Neural cell (in vitro differentiated cells): ENCODE measurements around the gene CAMKMT.

Experiments used
- EP300 ChIP-seq: fragments of 450-650 bp; conservative IDR thresholded peaks from 2 replicates; pipeline ENCODE4 v1.6.1; 2014; ENCODE audit warnings: antibody characterized with exemption, mild to moderate bottlenecking, moderate library complexity; ENCODE audit not compliant: poor library complexity, severe bottlenecking
- EZH2 ChIP-seq: fragments of 200-600, 300-800 bp; shearing (Covaris generic), sonication (generic); IDR thresholded peaks from 2 replicates; pipeline ENCODE4 v1.6.1; 2014; ENCODE audit warnings: antibody characterized with exemption, low read length, borderline replicate concordance, mild to moderate bottlenecking; ENCODE audit not compliant: insufficient read depth, poor library complexity, severe bottlenecking
- MXI1 ChIP-seq: fragments of 450-650 bp; conservative IDR thresholded peaks from 2 replicates; pipeline ENCODE4 v1.6.1; 2014; ENCODE audit warnings: antibody characterized with exemption, mild to moderate bottlenecking; ENCODE audit not compliant: poor library complexity, severe bottlenecking
- POLR2AphosphoS5 ChIP-seq: IDR thresholded peaks from 2 replicates; pipeline ENCODE4 v1.6.1; 2012
- RAD21 ChIP-seq: fragments of 450-650 bp; conservative IDR thresholded peaks from 2 replicates; pipeline ENCODE4 v1.6.1; 2014; ENCODE audit warnings: antibody characterized with exemption, mild to moderate bottlenecking, moderate library complexity
- TAF1 ChIP-seq: IDR thresholded peaks from 2 replicates; pipeline ENCODE4 v1.6.1; 2012; ENCODE audit warnings: low read depth
- TF ChIP-seq, protein P1 (sequence below): fragments of 450-650 bp; IDR thresholded peaks from 2 replicates; pipeline ENCODE4 v1.5.1; 2014; ENCODE audit warnings: antibody characterized with exemption, mild to moderate bottlenecking, moderate library complexity; ENCODE audit not compliant: poor library complexity, severe bottlenecking
- TF ChIP-seq, protein P2 (sequence below): IDR thresholded peaks from 2 replicates; pipeline ENCODE4 v1.6.1; 2012; ENCODE audit warnings: borderline replicate concordance

DNA sequence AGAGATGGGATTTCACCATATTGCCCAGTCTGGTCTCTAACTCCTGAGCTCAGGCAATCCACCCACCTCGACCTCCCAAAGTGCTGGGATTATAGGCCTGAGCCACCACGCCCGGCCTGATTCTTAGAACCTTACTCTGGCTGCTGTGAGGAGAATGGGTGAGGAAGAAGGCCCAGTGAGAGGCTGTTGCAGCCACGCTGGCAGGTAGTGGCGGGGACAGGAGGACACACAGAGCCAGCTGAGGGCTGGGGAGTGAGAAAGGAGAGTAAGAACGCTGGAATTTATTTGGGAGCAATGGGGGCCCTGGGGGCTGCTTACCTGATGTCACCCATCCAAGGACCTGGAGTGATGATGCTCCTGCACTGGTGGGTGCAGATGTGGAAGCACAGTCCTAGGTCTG lies 425.9 kb downstream of the CAMKMT start:
- TF ChIP-seq EP300 (no peak), POLR2AphosphoS5 (no peak), EZH2 (no peak), TAF1 (no peak), RAD21 (no peak), MXI1 (no peak)
- TF ChIP-seq, protein P1, sequence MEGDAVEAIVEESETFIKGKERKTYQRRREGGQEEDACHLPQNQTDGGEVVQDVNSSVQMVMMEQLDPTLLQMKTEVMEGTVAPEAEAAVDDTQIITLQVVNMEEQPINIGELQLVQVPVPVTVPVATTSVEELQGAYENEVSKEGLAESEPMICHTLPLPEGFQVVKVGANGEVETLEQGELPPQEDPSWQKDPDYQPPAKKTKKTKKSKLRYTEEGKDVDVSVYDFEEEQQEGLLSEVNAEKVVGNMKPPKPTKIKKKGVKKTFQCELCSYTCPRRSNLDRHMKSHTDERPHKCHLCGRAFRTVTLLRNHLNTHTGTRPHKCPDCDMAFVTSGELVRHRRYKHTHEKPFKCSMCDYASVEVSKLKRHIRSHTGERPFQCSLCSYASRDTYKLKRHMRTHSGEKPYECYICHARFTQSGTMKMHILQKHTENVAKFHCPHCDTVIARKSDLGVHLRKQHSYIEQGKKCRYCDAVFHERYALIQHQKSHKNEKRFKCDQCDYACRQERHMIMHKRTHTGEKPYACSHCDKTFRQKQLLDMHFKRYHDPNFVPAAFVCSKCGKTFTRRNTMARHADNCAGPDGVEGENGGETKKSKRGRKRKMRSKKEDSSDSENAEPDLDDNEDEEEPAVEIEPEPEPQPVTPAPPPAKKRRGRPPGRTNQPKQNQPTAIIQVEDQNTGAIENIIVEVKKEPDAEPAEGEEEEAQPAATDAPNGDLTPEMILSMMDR: no peak
- TF ChIP-seq, protein P2, sequence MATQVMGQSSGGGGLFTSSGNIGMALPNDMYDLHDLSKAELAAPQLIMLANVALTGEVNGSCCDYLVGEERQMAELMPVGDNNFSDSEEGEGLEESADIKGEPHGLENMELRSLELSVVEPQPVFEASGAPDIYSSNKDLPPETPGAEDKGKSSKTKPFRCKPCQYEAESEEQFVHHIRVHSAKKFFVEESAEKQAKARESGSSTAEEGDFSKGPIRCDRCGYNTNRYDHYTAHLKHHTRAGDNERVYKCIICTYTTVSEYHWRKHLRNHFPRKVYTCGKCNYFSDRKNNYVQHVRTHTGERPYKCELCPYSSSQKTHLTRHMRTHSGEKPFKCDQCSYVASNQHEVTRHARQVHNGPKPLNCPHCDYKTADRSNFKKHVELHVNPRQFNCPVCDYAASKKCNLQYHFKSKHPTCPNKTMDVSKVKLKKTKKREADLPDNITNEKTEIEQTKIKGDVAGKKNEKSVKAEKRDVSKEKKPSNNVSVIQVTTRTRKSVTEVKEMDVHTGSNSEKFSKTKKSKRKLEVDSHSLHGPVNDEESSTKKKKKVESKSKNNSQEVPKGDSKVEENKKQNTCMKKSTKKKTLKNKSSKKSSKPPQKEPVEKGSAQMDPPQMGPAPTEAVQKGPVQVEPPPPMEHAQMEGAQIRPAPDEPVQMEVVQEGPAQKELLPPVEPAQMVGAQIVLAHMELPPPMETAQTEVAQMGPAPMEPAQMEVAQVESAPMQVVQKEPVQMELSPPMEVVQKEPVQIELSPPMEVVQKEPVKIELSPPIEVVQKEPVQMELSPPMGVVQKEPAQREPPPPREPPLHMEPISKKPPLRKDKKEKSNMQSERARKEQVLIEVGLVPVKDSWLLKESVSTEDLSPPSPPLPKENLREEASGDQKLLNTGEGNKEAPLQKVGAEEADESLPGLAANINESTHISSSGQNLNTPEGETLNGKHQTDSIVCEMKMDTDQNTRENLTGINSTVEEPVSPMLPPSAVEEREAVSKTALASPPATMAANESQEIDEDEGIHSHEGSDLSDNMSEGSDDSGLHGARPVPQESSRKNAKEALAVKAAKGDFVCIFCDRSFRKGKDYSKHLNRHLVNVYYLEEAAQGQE: no peak
